Liver (tissue), 9 donors: Measurements from ENCODE around the gene LRRTM4. TPM values are rescaled to one million over a fixed set of nuclear protein-coding genes. Genes with fewer than 3 reads are reported as not detected.
"Not testable (repeated sequence)": the region's sequence is repeated elsewhere in the genome, so short reads cannot be mapped to it uniquely, and the experiment has no call there.

Source experiments
- DNase-seq: peaks from one replicate; pipeline ENCODE4 v3.0.0-alpha.2; 2017; ENCODE audit warnings: low spot score
- H3K27ac ChIP-seq, 2 donors: one replicate each; pipeline ENCODE4 v1.7.0; 2013; ENCODE audit warnings: inconsistent platforms in 2 of 2, low read length in 2 of 2, control low read depth in 1 of 2, low read depth in 1 of 2, mild to moderate bottlenecking in 1 of 2
- H3K27me3 ChIP-seq, 4 donors: one replicate each; pipeline versions ENCODE4 v1.6.1 to v1.7.0; 2013; ENCODE audit warnings: low read length in 3 of 4, inconsistent platforms in 1 of 4, mild to moderate bottlenecking in 1 of 4, moderate library complexity in 1 of 4; ENCODE audit not compliant: control insufficient read depth in 4 of 4, insufficient read depth in 4 of 4
- H3K36me3 ChIP-seq, 4 donors: one replicate each; pipeline versions ENCODE4 v1.6.1 to v1.7.0; 2013; ENCODE audit warnings: low read length in 3 of 4, mild to moderate bottlenecking in 3 of 4, low read depth in 1 of 4, moderate library complexity in 1 of 4; ENCODE audit not compliant: control insufficient read depth in 4 of 4, insufficient read depth in 3 of 4
- H3K4me1 ChIP-seq, 4 donors: one replicate each; pipeline versions ENCODE4 v1.6.1 to v1.7.0; 2013; ENCODE audit warnings: low read length in 3 of 4, mild to moderate bottlenecking in 3 of 4, moderate library complexity in 1 of 4; ENCODE audit not compliant: control insufficient read depth in 4 of 4, insufficient read depth in 4 of 4
- H3K4me3 ChIP-seq, 3 donors: one replicate each; pipeline versions ENCODE4 v1.6.1 to v1.7.0; 2013; ENCODE audit warnings: low read length in 3 of 3, control low read depth in 1 of 3, low read depth in 1 of 3, mild to moderate bottlenecking in 1 of 3
- H3K9ac ChIP-seq, 2 donors: one replicate each; pipeline ENCODE4 v1.7.0; 2013; ENCODE audit warnings: low read length in 2 of 2, mild to moderate bottlenecking in 2 of 2, moderate library complexity in 2 of 2, control low read depth in 1 of 2, low read depth in 1 of 2
- H3K9me3 ChIP-seq, 4 donors: one replicate each; pipeline versions ENCODE4 v1.6.1 to v1.7.0; 2013; ENCODE audit warnings: low read length in 3 of 4; ENCODE audit not compliant: control insufficient read depth in 4 of 4
- ATF3 ChIP-seq: IDR thresholded peaks from 2 replicates; pipeline ENCODE4 v1.6.1; 2016; ENCODE audit warnings: antibody characterized with exemption
- CTCF ChIP-seq: fragments of 150-350 bp; IDR thresholded peaks from 2 replicates; pipeline ENCODE4 v1.5.1; 2017; ENCODE audit warnings: improper control_type of control experiment, low read depth, low read length; ENCODE audit not compliant: missing input control
- EGR1 ChIP-seq, 2 donors: IDR thresholded peaks; 2 replicates each; pipeline ENCODE4 v1.6.1; 2016 to 2018; ENCODE audit warnings: antibody characterized with exemption in 2 of 2, low read depth in 2 of 2
- FOXA1 ChIP-seq: IDR thresholded peaks from 2 replicates; pipeline ENCODE4 v1.6.1; 2016; ENCODE audit warnings: antibody characterized with exemption
- FOXA2 ChIP-seq: IDR thresholded peaks from 2 replicates; pipeline ENCODE4 v1.6.1; 2016; ENCODE audit warnings: antibody characterized with exemption
- GABPA ChIP-seq, 2 donors: IDR thresholded peaks in 1 of 2; conservative IDR thresholded peaks in 1 of 2; 2 replicates each; pipeline ENCODE4 v1.6.1; 2016; ENCODE audit warnings: antibody characterized with exemption in 2 of 2, mild to moderate bottlenecking in 1 of 2, moderate library complexity in 1 of 2
- HNF4A ChIP-seq, 2 donors: conservative IDR thresholded peaks; 2 replicates each; pipeline ENCODE4 v1.6.1; 2016; ENCODE audit warnings: antibody characterized with exemption in 2 of 2, mild to moderate bottlenecking in 2 of 2
- HNF4G ChIP-seq: IDR thresholded peaks from 2 replicates; pipeline ENCODE4 v1.6.1; 2016; ENCODE audit warnings: antibody characterized with exemption
- JUND ChIP-seq, 2 donors: IDR thresholded peaks; 2 replicates each; pipeline ENCODE4 v1.6.1; 2016; ENCODE audit warnings: antibody characterized with exemption in 2 of 2
- NR2F2 ChIP-seq: IDR thresholded peaks from 2 replicates; pipeline ENCODE4 v1.6.1; 2016; ENCODE audit warnings: antibody characterized with exemption
- RAD21 ChIP-seq, 2 donors: IDR thresholded peaks; 2 replicates each; pipeline ENCODE4 v1.6.1; 2016; ENCODE audit warnings: antibody characterized with exemption in 2 of 2, mild to moderate bottlenecking in 2 of 2
- REST ChIP-seq: IDR thresholded peaks from 2 replicates; pipeline ENCODE4 v1.6.1; 2016; ENCODE audit warnings: antibody characterized with exemption, mild to moderate bottlenecking
- RXRA ChIP-seq, 2 donors: IDR thresholded peaks; 2 replicates each; pipeline ENCODE4 v1.6.1; 2017 to 2018; ENCODE audit warnings: antibody characterized with exemption in 2 of 2, mild to moderate bottlenecking in 1 of 2
- SP1 ChIP-seq: IDR thresholded peaks from 2 replicates; pipeline ENCODE4 v1.6.1; 2018; ENCODE audit warnings: antibody characterized with exemption, mild to moderate bottlenecking
- TAF1 ChIP-seq: conservative IDR thresholded peaks from 2 replicates; pipeline ENCODE4 v1.6.1; 2016; ENCODE audit warnings: antibody characterized with exemption, mild to moderate bottlenecking
- YY1 ChIP-seq: IDR thresholded peaks from 2 replicates; pipeline ENCODE4 v1.6.1; 2016; ENCODE audit warnings: antibody characterized with exemption, mild to moderate bottlenecking
- ZBTB33 ChIP-seq: IDR thresholded peaks from 2 replicates; pipeline ENCODE4 v1.6.1; 2016; ENCODE audit warnings: antibody characterized with exemption
- WGBS: extraction: QIAGEN DNeasy Blood & Tissue Kit; methylation state at CpG from one replicate; pipeline ENCODE4 v1.1.7; 2013; 5-methylcytosine and 5-hydroxymethylcytosine counted together
- polyA plus RNA-seq, 2 donors: library from polyadenylated mRNA; stranded (reverse) in 1 of 2; unstranded in 1 of 2; fragments of 200-250 nt in 1 of 2; fragments of >200 nt in 1 of 2; fragmentation: Nextera tagmentation in 1 of 2; extraction: Ambion mirVana in 1 of 2; gene quantifications; one replicate each; pipeline versions ENCODE4 v1.2.1 to v1.2.3, GENCODE V29; 2013 to 2015
- total RNA-seq, 2 donors: library from RNA; depleted of rRNA; stranded (reverse); fragments of >200 nt; gene quantifications; one replicate each; pipeline ENCODE4 v1.2.3, GENCODE V29; 2014
- TF ChIP-seq, protein P1 (sequence below): IDR thresholded peaks from 2 replicates; pipeline ENCODE4 v1.6.1; 2016; ENCODE audit warnings: antibody characterized with exemption
- donor health status: healthy.
- donor health status: healthy.
- donor health status: healthy.
- donor health status: healthy.
- donor health status: healthy.

Gene LRRTM4
- total and polyA plus RNA-seq, 4 donors, result 0.06 to 0.09 (median 0.08) TPM; not detected in 1

GRCh38 chr2:77054938-77055337 is 467.2 kb downstream of the LRRTM4 start:
- Histone ChIP-seq H3K36me3 (no peaks in the 10 kb centered on the region), H3K9ac (no peak overlapping the region), H3K9me3 (no peaks in the 10 kb centered on the region), H3K4me1 (no peaks in the 10 kb centered on the region), H3K4me3 (no peak overlapping the region), H3K27me3 (no peaks in the 10 kb centered on the region), H3K27ac (no peak overlapping the region)
- 49% methylated on average over 2 of the region's 2 CpGs for WGBS
- TF ChIP-seq RXRA (IDR thresholded peaks at IDR 0.05) (no peak), REST (peak; percentile 95)
- no peak for DNase-seq

- Histone ChIP-seq H3K27ac (no peak overlapping the region), H3K9me3 (no peaks in the 10 kb centered on the region), H3K36me3 (no peaks in the 10 kb centered on the region), H3K9ac (no peak overlapping the region), H3K27me3 (no peaks in the 10 kb centered on the region), H3K4me3 (no peak overlapping the region), H3K4me1 (no peaks in the 10 kb centered on the region)
- 54% methylated on average over 1 of the region's 1 CpG for WGBS
- no peak for TF ChIP-seq CTCF
- TF ChIP-seq FOXA1, result no peak
- TF ChIP-seq ZBTB33, result no peak
- no peak for TF ChIP-seq FOXA2
- no peak for TF ChIP-seq EGR1 (IDR thresholded peaks at IDR 0.05; ENCODE audit: low read depth in 2 of 2)
- TF ChIP-seq SP1, result no peak
- no peak for TF ChIP-seq JUND (IDR thresholded peaks at IDR 0.05)
- no peak for TF ChIP-seq TAF1
- TF ChIP-seq HNF4G, result no peak
- no peak for TF ChIP-seq REST
- no peak for TF ChIP-seq GABPA (IDR thresholded peaks at IDR 0.05 in 1 of 2, conservative IDR thresholded peaks at IDR 0.05 in 1 of 2)
- TF ChIP-seq ATF3, result no peak
- no peak for TF ChIP-seq YY1
- TF ChIP-seq RAD21 (IDR thresholded peaks at IDR 0.05), result no peak
- no peak for TF ChIP-seq RXRA (IDR thresholded peaks at IDR 0.05)
- TF ChIP-seq NR2F2, result no peak
- TF ChIP-seq HNF4A (conservative IDR thresholded peaks at IDR 0.05), result no peak
- TF ChIP-seq, protein P1, sequence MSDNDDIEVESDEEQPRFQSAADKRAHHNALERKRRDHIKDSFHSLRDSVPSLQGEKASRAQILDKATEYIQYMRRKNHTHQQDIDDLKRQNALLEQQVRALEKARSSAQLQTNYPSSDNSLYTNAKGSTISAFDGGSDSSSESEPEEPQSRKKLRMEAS, result no peak
- DNase-seq, result no peak
Measured at GRCh38 chr2:77046339-77046738, 475.8 kb downstream of the LRRTM4 start.

- not testable (repeated sequence) for H3K4me3 ChIP-seq, H3K9ac ChIP-seq, H3K36me3 ChIP-seq, H3K4me1 ChIP-seq, H3K27ac ChIP-seq, H3K9me3 ChIP-seq, DNase-seq, H3K27me3 ChIP-seq
- 76% methylated on average over 2 of the region's 2 CpGs for WGBS
Measured at GRCh38 chr2:77045456-77045855, 476.7 kb downstream of the LRRTM4 start.
